NCI-H2107 (cell line): ENCODE data around the gene WDR31.
"Not testable (repeated sequence)": the region's sequence is repeated elsewhere in the genome, so short reads cannot be mapped to it uniquely, and the experiment has no call there.

Source experiments
- DNase-seq: peaks from one replicate; lab custom pipeline; 2025; lab: John Stamatoyannopoulos, UW

Gene WDR31

GRCh38 chr9:113368348-113368981 is 28.4 kb upstream of the WDR31 start:
- DNase-seq: no peak

- DNase-seq: not testable (repeated sequence)
Measured at GRCh38 chr9:113365652-113366051, 25.6 kb upstream of the WDR31 start.

- no peak for DNase-seq
Measured at GRCh38 chr9:113364951-113365350, 24.9 kb upstream of the WDR31 start.

GRCh38 chr9:113363336-113363735 is 23.3 kb upstream of the WDR31 start:
- no peak for DNase-seq

GRCh38 chr9:113361304-113362018 is 21.4 kb upstream of the WDR31 start:
- DNase-seq: no peak

- no peak for DNase-seq
Measured at GRCh38 chr9:113360242-113360842, 20.3 kb upstream of the WDR31 start.

GRCh38 chr9:113359385-113359784 is 19.3 kb upstream of the WDR31 start:
- no peak for DNase-seq

- DNase-seq: no peak
Measured at GRCh38 chr9:113356686-113357292, 16.7 kb upstream of the WDR31 start.

- no peak for DNase-seq
Measured at GRCh38 chr9:113355040-113355596, 15.0 kb upstream of the WDR31 start.

- DNase-seq: no peak
Measured at GRCh38 chr9:113352411-113352810, 12.3 kb upstream of the WDR31 start.

- no peak for DNase-seq
Measured at GRCh38 chr9:113352006-113352405, 11.9 kb upstream of the WDR31 start.

GRCh38 chr9:113350937-113351336 is 10.9 kb upstream of the WDR31 start:
- DNase-seq: no peak

- no peak for DNase-seq
Measured at GRCh38 chr9:113350107-113350661, 10.1 kb upstream of the WDR31 start.

GRCh38 chr9:113349445-113350094 is 9.5 kb upstream of the WDR31 start, which contains the start of gene BSPRY:
Gene BSPRY, plus strand, starts transcription at chr9:113349541. Its CDS starts 39 bp downstream, at chr9:113349580.
- no peak for DNase-seq

- DNase-seq: no peak
Measured at GRCh38 chr9:113349066-113349444, 9.0 kb upstream of the WDR31 start.

GRCh38 chr9:113348437-113348836 is 8.4 kb upstream of the WDR31 start:
- DNase-seq: no peak

GRCh38 chr9:113345671-113346070 is 5.6 kb upstream of the WDR31 start:
- no peak for DNase-seq

GRCh38 chr9:113345190-113345589 is 5.1 kb upstream of the WDR31 start:
- no peak for DNase-seq

- peak; percentile 89 for DNase-seq
Measured at GRCh38 chr9:113343732-113344231, 3.7 kb upstream of the WDR31 start.

- no peak for DNase-seq
Measured at GRCh38 chr9:113341712-113342410, 1.8 kb upstream of the WDR31 start.

GRCh38 chr9:113337714-113338113 is 2.4 kb downstream of the WDR31 start:
- no peak for DNase-seq
